ENCODE measurements around the gene PPP3CB. TPM values are rescaled to one million over a fixed set of nuclear protein-coding genes. Genes with fewer than 3 reads are reported as not detected.

PPP3CB gene
- total RNA-seq, 1 donor from 2014 or later = 64.5 TPM

DNA sequence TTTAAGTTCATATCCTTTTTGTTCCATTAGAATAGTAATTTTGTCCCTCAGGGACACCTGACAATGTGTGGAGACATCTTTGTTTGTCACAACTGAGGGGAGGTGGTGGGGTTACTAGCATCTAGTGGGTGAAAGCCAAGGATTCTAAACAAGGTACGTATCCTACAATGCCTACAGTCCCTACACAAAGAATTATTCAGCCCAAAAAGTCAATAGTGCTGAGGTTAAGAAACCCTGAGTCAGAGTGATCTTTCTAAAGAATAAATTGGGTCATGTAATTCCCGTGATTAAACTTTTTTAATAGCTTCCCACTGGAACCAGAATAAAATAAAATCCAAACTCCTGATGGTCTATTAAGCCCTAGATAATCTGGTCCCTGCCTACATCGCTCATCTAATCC, 79.3 kb downstream of the PPP3CB start:
- TF ChIP-seq, protein P1, sequence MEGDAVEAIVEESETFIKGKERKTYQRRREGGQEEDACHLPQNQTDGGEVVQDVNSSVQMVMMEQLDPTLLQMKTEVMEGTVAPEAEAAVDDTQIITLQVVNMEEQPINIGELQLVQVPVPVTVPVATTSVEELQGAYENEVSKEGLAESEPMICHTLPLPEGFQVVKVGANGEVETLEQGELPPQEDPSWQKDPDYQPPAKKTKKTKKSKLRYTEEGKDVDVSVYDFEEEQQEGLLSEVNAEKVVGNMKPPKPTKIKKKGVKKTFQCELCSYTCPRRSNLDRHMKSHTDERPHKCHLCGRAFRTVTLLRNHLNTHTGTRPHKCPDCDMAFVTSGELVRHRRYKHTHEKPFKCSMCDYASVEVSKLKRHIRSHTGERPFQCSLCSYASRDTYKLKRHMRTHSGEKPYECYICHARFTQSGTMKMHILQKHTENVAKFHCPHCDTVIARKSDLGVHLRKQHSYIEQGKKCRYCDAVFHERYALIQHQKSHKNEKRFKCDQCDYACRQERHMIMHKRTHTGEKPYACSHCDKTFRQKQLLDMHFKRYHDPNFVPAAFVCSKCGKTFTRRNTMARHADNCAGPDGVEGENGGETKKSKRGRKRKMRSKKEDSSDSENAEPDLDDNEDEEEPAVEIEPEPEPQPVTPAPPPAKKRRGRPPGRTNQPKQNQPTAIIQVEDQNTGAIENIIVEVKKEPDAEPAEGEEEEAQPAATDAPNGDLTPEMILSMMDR (IDR thresholded peaks at IDR 0.05; ENCODE audit: borderline replicate concordance) = no peak
- no peak for DNase-seq
- H3K36me3 ChIP-seq = no peaks in the 10 kb centered on the region

GRCh38 chr10:73414230-73414945, 81.4 kb downstream of the PPP3CB start:
- Histone ChIP-seq H3K4me1 (peaks cover 44% of the 10 kb centered on the region), H3K27ac (replicated peaks) (peak overlapping the region; percentile 95), H3K9me3 (replicated peaks) (no peaks in the 10 kb centered on the region), H3K27me3 (ENCODE audit: low read depth) (no peaks in the 10 kb centered on the region), H3K4me3 (peak overlapping the region; percentile 93), H3K36me3 (no peaks in the 10 kb centered on the region)
- TF ChIP-seq, protein P1 (IDR thresholded peaks at IDR 0.05; ENCODE audit: borderline replicate concordance) = no peak
- no peak for DNase-seq
- intact Hi-C loops (cut with micrococcal nuclease) = no loop called here

More for the DNA sequence above, 79.3 kb downstream of the PPP3CB start:
- Histone ChIP-seq H3K27me3 (ENCODE audit: low read depth) (no peaks in the 10 kb centered on the region), H3K4me1 (peaks cover 32% of the 10 kb centered on the region), H3K4me3 (no peak overlapping the region), H3K27ac (replicated peaks) (no peak overlapping the region), H3K9me3 (replicated peaks) (no peaks in the 10 kb centered on the region)
- intact Hi-C loops (cut with micrococcal nuclease) = no loop called here

- DNase-seq = peak; percentile 94
- H3K36me3 ChIP-seq = no peaks in the 10 kb centered on the region
Measured at GRCh38 chr10:73413528-73414229, 82.1 kb downstream of the PPP3CB start, which contains the start of gene ANXA7. TSS of gene ANXA7 (minus strand) at chr10:73414058. CDS start at chr10:73400856, 13,202 bp downstream.

GRCh38 chr10:73413108-73413527, 82.7 kb downstream of the PPP3CB start:
- H3K4me3 ChIP-seq = peak overlapping the region; percentile 93
- peak overlapping the region; percentile 95 for H3K27ac ChIP-seq (replicated peaks)
- no peaks in the 10 kb centered on the region for H3K36me3 ChIP-seq
- H3K27me3 ChIP-seq (ENCODE audit: low read depth) = no peaks in the 10 kb centered on the region
- peaks cover 57% of the 10 kb centered on the region for H3K4me1 ChIP-seq
- no peak for DNase-seq
- no peaks in the 10 kb centered on the region for H3K9me3 ChIP-seq (replicated peaks)
- TF ChIP-seq, protein P1 (IDR thresholded peaks at IDR 0.05; ENCODE audit: borderline replicate concordance) = no peak
- intact Hi-C loops (cut with micrococcal nuclease) = no loop called here

More at GRCh38 chr10:73413528-73414229, 82.1 kb downstream of the PPP3CB start, which contains the start of gene ANXA7:
- peaks cover 51% of the 10 kb centered on the region for H3K4me1 ChIP-seq
- no peaks in the 10 kb centered on the region for H3K27me3 ChIP-seq (ENCODE audit: low read depth)
- no peaks in the 10 kb centered on the region for H3K9me3 ChIP-seq (replicated peaks)
- H3K4me3 ChIP-seq = peak within 1 kb of the TSS; percentile 93
- TF ChIP-seq, protein P1 (IDR thresholded peaks at IDR 0.05; ENCODE audit: borderline replicate concordance) = peak; percentile 57
- H3K27ac ChIP-seq (replicated peaks) = peak within 1 kb of the TSS; percentile 95
- intact Hi-C loops (cut with micrococcal nuclease) = no loop called here

DNA sequence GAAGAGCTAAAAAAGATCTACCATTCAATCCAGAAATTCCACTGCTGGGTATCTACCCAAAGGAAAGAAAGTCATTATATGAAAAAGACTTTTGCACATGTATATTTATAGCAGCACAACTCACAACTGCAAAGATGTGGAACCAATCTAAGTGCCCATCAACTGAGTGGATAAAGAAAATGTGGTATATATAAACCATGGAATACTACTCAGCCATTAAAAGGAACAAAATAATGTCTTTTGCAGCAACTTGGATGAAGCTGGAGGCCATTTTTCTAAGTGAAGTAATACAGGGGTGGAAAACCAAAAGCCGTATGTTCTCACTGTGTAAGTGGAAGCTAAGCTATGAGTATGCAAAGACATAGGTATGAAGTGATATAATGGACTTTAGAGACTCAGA, 84.9 kb downstream of the PPP3CB start:
- Histone ChIP-seq H3K9me3 (replicated peaks) (no peaks in the 10 kb centered on the region), H3K4me1 (peaks cover 78% of the 10 kb centered on the region), H3K36me3 (peaks cover 3% of the 10 kb centered on the region), H3K4me3 (no peak overlapping the region), H3K27me3 (ENCODE audit: low read depth) (no peaks in the 10 kb centered on the region), H3K27ac (replicated peaks) (no peak overlapping the region)
- intact Hi-C loops (cut with micrococcal nuclease) = no loop called here
- TF ChIP-seq, protein P1 (IDR thresholded peaks at IDR 0.05; ENCODE audit: borderline replicate concordance) = no peak
- DNase-seq = no peak

Measured in left ventricle myocardium inferior (tissue), 1 donor.